LNCaP clone FGC (cell line): ENCODE results near the gene TCF21.
"Not testable (repeated sequence)": the region's sequence is repeated elsewhere in the genome, so short reads cannot be mapped to it uniquely, and the experiment has no call there.

Source experiments
- DNase-seq: peaks from one replicate; pipeline ENCODE4 v3.0.0-alpha.2; 2011; ENCODE audit warnings: low read depth
- H3K4me3 ChIP-seq: 2 replicates; pipeline ENCODE4 v1.5.1; 2011; ENCODE audit warnings: mild to moderate bottlenecking, low read depth, low read length, control low read depth
- CTCF ChIP-seq: IDR thresholded peaks from 2 replicates; pipeline ENCODE4 v1.5.1; 2012; ENCODE audit warnings: mild to moderate bottlenecking; ENCODE audit not compliant: control insufficient read depth, insufficient read depth; ENCODE audit errors: extremely low read depth

TCF21 gene

GRCh38 chr6:133855276-133855990 is 33.5 kb upstream of the TCF21 start:
- no peak overlapping the region for H3K4me3 ChIP-seq
- TF ChIP-seq CTCF: no peak
- DNase-seq: no peak

- no peak for TF ChIP-seq CTCF
- no peak for DNase-seq
- H3K4me3 ChIP-seq: no peak overlapping the region
Measured at GRCh38 chr6:133855991-133856370, 32.9 kb upstream of the TCF21 start.

- no peak overlapping the region for H3K4me3 ChIP-seq
- DNase-seq: no peak
- TF ChIP-seq CTCF: no peak
Measured at GRCh38 chr6:133856911-133857310, 32.0 kb upstream of the TCF21 start.

GRCh38 chr6:133857696-133858095 is 31.2 kb upstream of the TCF21 start:
- TF ChIP-seq CTCF: no peak
- no peak overlapping the region for H3K4me3 ChIP-seq
- no peak for DNase-seq

GRCh38 chr6:133861337-133861736 is 27.6 kb upstream of the TCF21 start:
- not testable (repeated sequence) for DNase-seq, H3K4me3 ChIP-seq

- no peak overlapping the region for H3K4me3 ChIP-seq
- TF ChIP-seq CTCF: no peak
- no peak for DNase-seq
Measured at GRCh38 chr6:133863228-133863627, 25.7 kb upstream of the TCF21 start.

- H3K4me3 ChIP-seq: no peak overlapping the region
- no peak for TF ChIP-seq CTCF
- no peak for DNase-seq
Measured at GRCh38 chr6:133865680-133866079, 23.2 kb upstream of the TCF21 start.
